ENCODE measurements around the gene NOXO1. TPM values are rescaled to one million over a fixed set of nuclear protein-coding genes. Genes with fewer than 3 reads are reported as not detected.

NOXO1 gene
- total and polyA plus RNA-seq, 10 of the 15 experiments (the other 5 are each of a cell fraction or from before 2014, with no cell fraction given): 0.09 to 0.76 (median 0.26) TPM; not detected in 4

- ChIA-PET SMC1A (ENCODE audit: uncharacterized antibody, unreplicated experiment) (no interaction called here), POLR2A (interaction anchor here (0.6 to 2.3 kb wide), 4 partner anchors 10 to 54 kb away, joined by 4 to 7 read pairs (median 6); no protein-coding TSS in a partner anchor), RAD21 (ENCODE audit: unreplicated experiment) (interaction anchor here (1.6 kb wide), 1 partner anchor 76 kb away, joined by 5 read pairs; no protein-coding TSS in a partner anchor), CTCF (interaction anchor here (1.1 to 2.0 kb wide), 3 partner anchors 13 to 78 kb away, joined by 5 to 8 read pairs (median 7); no protein-coding TSS in a partner anchor)
- no peak for DNase-seq (ENCODE audit: low read depth, low spot score)
- Histone ChIP-seq H3K4me1 (ENCODE audit: control insufficient read depth, insufficient read depth, low read length) (peaks cover 10% of the 10 kb centered on the region; the same call in 1 of the 2 replicates), H3K9me3 (replicated peaks; ENCODE audit: control insufficient read depth, insufficient read depth, low read length) (no peaks in the 10 kb centered on the region), H3K9ac (ENCODE audit: control insufficient read depth, insufficient read depth, low read length) (peak overlapping the region; percentile 80), H3K27ac (ENCODE audit: control insufficient read depth, insufficient read depth) (peak overlapping the region; percentile 47), H4K20me1 (ENCODE audit: control insufficient read depth, insufficient read depth) (no peaks in the 10 kb centered on the region), H3K79me2 (ENCODE audit: control insufficient read depth, insufficient read depth, low read length) (peaks cover 18% of the 10 kb centered on the region), H3K27me3 (replicated peaks in 1 of 2; ENCODE audit: control insufficient read depth in 2 of 2, insufficient read depth in 2 of 2, low read length in 1 of 2) (no peaks in the 10 kb centered on the region), H3K4me3 (peak overlapping the region; percentile 87), H2AFZ (ENCODE audit: control insufficient read depth, low read depth, low read length) (peak overlapping the region; percentile 61), H3K36me3 (ENCODE audit: control insufficient read depth in 2 of 2, insufficient read depth in 2 of 2, low read length in 1 of 2) (peaks cover 0 to 5% of the 10 kb centered on the region in 2 experiments; a peak in 3 of 4 replicates), H3K4me2 (ENCODE audit: control insufficient read depth, insufficient read depth) (peak overlapping the region; percentile 84)
- ATAC-seq: peak; percentile 5
- in situ Hi-C loops (cut with MboI) (no loop called here), intact Hi-C loops (cut with micrococcal nuclease; ENCODE audit: unreplicated experiment) (no loop called here)
- BruUV-seq (replicated peaks): TSS peak; percentile 75
- no peak for FAIRE-seq
- peak; percentile 47; the same call in 1 of the 2 replicates for TF ChIP-seq SPI1 (IDR thresholded peaks at IDR 0.05; ENCODE audit: borderline replicate concordance, insufficient read depth, low read depth, low read length)
- TF ChIP-seq USF1 (IDR thresholded peaks at IDR 0.05; ENCODE audit: borderline replicate concordance, extremely low read length, insufficient read depth, low read depth, low read length): no peak
- TF ChIP-seq CREB1 (IDR thresholded peaks at IDR 0.05; ENCODE audit: low read depth): no peak
- TF ChIP-seq KLF5 (IDR thresholded peaks at IDR 0.05; ENCODE audit: partially characterized antibody): no peak
- TF ChIP-seq DPF2 (IDR thresholded peaks at IDR 0.05): 0 out of 2 replicates have a peak, but pooled peaks have one; percentile 14
- WGBS (ENCODE audit: insufficient coverage, insufficient replicate concordance, low lambda C conversion rate, missing lambda C conversion rate): under 1% methylated on average over 17 of the region's 17 CpGs
Measured at GRCh38 chr16:1942047-1942809, 39.0 kb downstream of the NOXO1 start.

Measured in GM12878 (cell line).